ENCODE measurements around the gene NCMAP. TPM values are rescaled to one million over a fixed set of nuclear protein-coding genes. Genes with fewer than 3 reads are reported as not detected.
A peak's percentile ranks its signal among the peaks of the same experiment; 100 is the strongest.

Gene NCMAP
- total RNA-seq, 2 experiments from 2014 or later = not detected

DNA sequence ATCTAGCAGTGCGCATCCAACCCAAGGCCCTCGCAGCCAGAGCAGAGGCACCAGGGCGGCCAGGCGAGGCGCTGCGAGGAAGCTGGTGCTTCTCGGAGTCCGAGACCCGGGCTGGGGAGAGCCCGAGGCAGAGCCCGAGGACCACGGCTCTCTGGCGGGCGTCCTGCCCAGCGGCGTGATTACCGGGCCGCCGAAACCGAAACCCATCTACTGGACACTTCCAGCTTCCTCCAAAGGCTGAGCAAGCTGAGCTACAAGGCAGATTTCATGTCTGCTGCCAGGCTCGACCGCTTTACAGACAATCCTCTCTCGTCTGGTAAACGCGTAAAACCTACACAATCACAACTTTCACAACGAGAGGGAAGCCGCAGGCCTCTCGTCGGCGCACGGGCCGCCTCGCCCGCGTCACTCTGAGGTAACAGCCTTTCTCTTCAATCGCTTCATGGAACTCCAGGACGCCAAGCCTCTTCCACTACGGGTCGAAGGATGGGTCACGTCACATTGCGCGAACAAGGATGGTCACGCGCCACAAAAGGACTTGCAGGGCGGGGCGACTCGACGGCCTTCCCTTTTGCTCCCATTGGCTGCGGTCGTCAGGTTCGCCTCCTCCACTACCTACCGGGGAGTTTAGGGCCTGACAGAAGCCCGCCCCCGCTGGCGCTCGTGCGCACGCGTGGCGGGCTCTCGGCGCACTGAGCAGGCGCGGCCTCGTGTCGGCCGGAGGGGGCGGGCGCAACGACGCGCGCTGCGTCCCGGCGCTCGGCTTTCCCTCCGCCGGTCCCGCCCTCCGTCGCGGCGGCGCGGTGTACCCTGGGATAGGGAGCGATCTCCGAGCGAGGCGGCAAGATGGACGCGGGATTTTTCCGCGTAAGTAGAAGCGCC, 86.8 kb downstream of the NCMAP start, which contains the start of gene SRRM1:
TSS of gene SRRM1 (plus strand) at position 822 of the 882 bp plus-strand sequence. CDS start at position 847, 25 bp downstream.
- ChIA-PET POLR2A (interaction anchor here (0.9 to 3.6 kb wide), 24 partner anchors 11 to 950 kb away, joined by 3 to 21 read pairs (median 4); partner anchors contain the start of genes CLIC4, NIPAL3, RCAN3 and SRSF10), CTCF (interaction anchor here (0.6 to 2.9 kb wide), 11 partner anchors 11 to 590 kb away, joined by 3 to 17 read pairs (median 4); partner anchors contain the start of genes NIPAL3 and SYF2)
- Mint-ChIP-seq H3K4me1 (peaks cover 48% of the 10 kb centered on the region), H3K4me3 (peak within 1 kb of the TSS; percentile 88), H3K27me3 (peaks cover under 1% of the 10 kb centered on the region), H3K9me3 (no peaks in the 10 kb centered on the region), H3K27ac (peak within 1 kb of the TSS; percentile 96), H3K36me3 (ENCODE audit: low read depth) (peaks cover 36% of the 10 kb centered on the region)
- peak; percentile 99 for DNase-seq

DNA sequence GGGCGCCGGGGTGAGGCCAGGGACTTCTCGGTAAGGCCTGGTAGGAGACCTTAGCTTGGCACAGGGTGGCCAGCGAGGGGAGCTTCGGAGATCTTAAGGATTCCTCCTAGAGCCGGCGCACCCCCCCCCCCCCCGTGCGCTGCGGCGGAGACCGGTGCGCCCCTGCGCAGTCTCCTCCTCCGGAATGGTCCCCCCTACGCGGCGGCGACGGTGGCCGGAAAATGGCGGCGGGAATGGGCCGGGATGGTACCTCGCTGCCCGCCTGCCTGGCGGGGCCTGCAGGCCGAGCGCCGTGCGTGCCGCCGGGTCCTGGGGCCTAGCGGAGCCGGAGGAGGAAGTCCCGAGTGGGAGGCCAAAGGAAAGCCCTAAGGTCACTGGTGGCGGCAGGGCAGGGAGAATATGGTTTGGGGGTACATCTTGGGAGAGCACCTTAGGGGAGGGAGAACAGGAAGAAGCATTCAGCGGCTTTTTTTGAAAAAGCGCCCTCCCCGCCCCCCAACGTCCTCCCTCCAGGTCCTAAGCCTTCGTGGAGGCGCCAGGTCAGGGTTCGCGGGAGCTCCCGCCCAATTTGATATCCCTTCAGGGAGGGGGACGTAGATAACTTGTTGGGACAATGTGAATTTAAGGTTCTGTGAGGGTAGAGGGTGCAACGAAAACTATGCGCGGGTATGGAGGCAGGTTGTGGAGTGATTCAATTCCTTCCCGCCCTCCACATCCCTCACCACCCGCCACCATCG, 87.6 kb downstream of the NCMAP start:
- CTCF ChIA-PET = interaction anchor here (0.6 to 1.6 kb wide), 2 partner anchors 117 to 259 kb away, joined by 3 to 4 read pairs; no protein-coding TSS in a partner anchor
- POLR2A ChIA-PET = interaction anchor here (0.9 to 3.6 kb wide), 14 partner anchors 10 to 951 kb away, joined by 3 to 21 read pairs (median 4); partner anchors contain the start of genes CLIC4, RCAN3 and SYF2
- DNase-seq = peak; percentile 41

DNA sequence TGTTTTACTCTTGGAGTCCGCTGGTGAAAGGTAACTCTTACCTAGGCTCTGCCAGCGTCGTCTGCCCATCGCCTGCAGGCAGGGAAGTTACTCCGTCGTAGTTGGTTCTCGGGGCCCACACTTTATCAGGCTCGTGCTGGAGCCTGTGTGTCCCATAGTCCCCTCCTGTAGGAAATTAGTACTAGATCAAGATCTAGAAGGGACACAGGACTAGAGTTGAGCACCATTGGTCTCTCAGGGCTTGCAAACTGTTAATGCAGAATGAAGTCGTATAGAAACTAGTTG, 88.2 kb downstream of the NCMAP start:
- H3K36me3 Mint-ChIP-seq (ENCODE audit: low read depth) = peaks cover 50% of the 10 kb centered on the region
- no peak for DNase-seq
- POLR2A ChIA-PET = interaction anchor here (1.0 to 3.6 kb wide), 5 partner anchors 10 to 588 kb away, joined by 3 to 21 read pairs (median 8); partner anchors contain the start of genes CLIC4, RCAN3 and SYF2
- peak overlapping the region; percentile 69 for H3K27ac Mint-ChIP-seq
- H3K4me3 Mint-ChIP-seq = peak overlapping the region; percentile 88
- CTCF ChIA-PET = no interaction called here
- H3K27me3 Mint-ChIP-seq = no peaks in the 10 kb centered on the region
- no peaks in the 10 kb centered on the region for H3K9me3 Mint-ChIP-seq
- peaks cover 58% of the 10 kb centered on the region for H3K4me1 Mint-ChIP-seq

More for the DNA sequence above, 87.6 kb downstream of the NCMAP start:
- peaks cover 45% of the 10 kb centered on the region for H3K36me3 Mint-ChIP-seq (ENCODE audit: low read depth)
- peaks cover 53% of the 10 kb centered on the region for H3K4me1 Mint-ChIP-seq
- no peaks in the 10 kb centered on the region for H3K27me3 Mint-ChIP-seq
- H3K4me3 Mint-ChIP-seq = peak overlapping the region; percentile 88
- H3K27ac Mint-ChIP-seq = peak overlapping the region; percentile 74
- H3K9me3 Mint-ChIP-seq = no peaks in the 10 kb centered on the region

DNA sequence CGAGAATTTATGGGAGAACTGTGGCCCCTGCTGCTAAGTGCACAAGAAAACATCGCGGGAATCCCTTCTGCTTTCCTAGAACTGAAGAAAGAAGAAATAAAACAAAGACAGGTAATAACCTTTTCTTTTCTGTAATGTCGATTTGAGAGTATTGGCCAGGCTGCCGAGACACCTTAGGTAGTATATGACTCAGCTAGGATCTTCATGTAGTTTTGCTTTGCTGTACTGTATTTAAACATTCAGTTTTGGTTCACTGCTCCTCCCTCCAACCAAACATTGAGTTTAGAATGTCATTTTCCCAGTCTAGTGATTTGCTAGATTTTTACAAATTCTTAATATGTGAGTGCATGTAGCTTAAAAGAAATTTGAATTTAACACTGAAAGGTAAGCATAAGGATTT, 93.0 kb downstream of the NCMAP start:
- H3K27me3 Mint-ChIP-seq = no peaks in the 10 kb centered on the region
- peaks cover 59% of the 10 kb centered on the region for H3K4me1 Mint-ChIP-seq
- POLR2A ChIA-PET = interaction anchor here (1.6 kb wide), 1 partner anchor 25 kb away, joined by 4 read pairs; no protein-coding TSS in a partner anchor
- no peaks in the 10 kb centered on the region for H3K9me3 Mint-ChIP-seq
- no peak overlapping the region for H3K4me3 Mint-ChIP-seq
- CTCF ChIA-PET = interaction anchor here (0.8 to 1.0 kb wide), 2 partner anchors 37 to 183 kb away, joined by 3 read pairs; no protein-coding TSS in a partner anchor
- H3K36me3 Mint-ChIP-seq (ENCODE audit: low read depth) = peaks cover 90% of the 10 kb centered on the region
- H3K27ac Mint-ChIP-seq = peak overlapping the region; percentile 52
- no peak for DNase-seq

DNA sequence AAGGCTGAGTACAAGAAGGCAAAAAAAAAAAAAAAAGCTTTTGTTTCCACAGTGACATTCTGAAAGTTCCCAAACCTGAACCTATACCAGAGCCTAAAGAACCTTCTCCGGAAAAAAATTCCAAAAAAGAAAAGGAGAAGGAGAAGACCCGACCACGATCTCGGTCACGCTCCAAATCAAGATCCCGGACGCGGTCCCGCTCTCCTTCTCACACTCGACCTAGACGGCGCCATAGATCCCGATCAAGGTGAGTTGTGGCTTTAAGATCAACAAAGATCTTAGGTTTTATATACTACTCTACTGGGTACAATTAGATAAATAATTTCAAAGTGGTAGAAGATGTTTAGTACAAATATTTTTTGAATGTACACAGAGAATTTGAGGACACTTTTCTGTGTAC, 96.5 kb downstream of the NCMAP start:
- no peaks in the 10 kb centered on the region for H3K27me3 Mint-ChIP-seq
- ChIA-PET CTCF (interaction anchor here (1.0 kb wide), 1 partner anchor 184 kb away, joined by 6 read pairs; no protein-coding TSS in a partner anchor), POLR2A (no interaction called here)
- H3K4me3 Mint-ChIP-seq = no peak overlapping the region
- H3K4me1 Mint-ChIP-seq = peaks cover 39% of the 10 kb centered on the region
- peaks cover 90% of the 10 kb centered on the region for H3K36me3 Mint-ChIP-seq (ENCODE audit: low read depth)
- H3K9me3 Mint-ChIP-seq = no peaks in the 10 kb centered on the region
- H3K27ac Mint-ChIP-seq = no peak overlapping the region
- no peak for DNase-seq

DNA sequence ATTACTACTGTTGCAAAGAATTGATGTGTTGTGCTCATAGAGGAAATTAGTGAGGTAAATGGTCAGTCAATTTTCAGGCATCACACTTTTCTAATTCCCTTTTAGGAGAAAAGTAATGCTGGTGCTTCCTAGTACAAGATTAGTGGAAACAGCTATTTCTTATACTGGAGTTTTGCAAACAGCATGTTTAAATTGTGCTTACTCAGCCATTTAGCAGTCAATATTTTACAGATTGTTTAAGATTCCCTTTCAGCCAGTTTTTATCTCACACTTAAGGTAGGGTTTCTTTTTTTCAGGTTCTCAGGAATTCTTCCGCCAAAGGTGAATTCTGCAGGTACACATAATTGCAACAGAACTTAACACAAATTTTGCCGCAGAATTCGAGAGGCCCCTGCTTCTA, 98.1 kb downstream of the NCMAP start:
- POLR2A ChIA-PET = interaction anchor here (0.9 to 1.4 kb wide), 2 partner anchors 10 to 17 kb away, joined by 3 to 4 read pairs; partner anchors contain the start of gene SRRM1
- Mint-ChIP-seq H3K27me3 (no peaks in the 10 kb centered on the region), H3K36me3 (ENCODE audit: low read depth) (peaks cover 83% of the 10 kb centered on the region), H3K9me3 (no peaks in the 10 kb centered on the region), H3K4me1 (peaks cover 34% of the 10 kb centered on the region), H3K27ac (no peak overlapping the region), H3K4me3 (no peak overlapping the region)
- CTCF ChIA-PET = interaction anchor here (0.9 to 1.1 kb wide), 2 partner anchors 11 to 177 kb away, joined by 3 to 4 read pairs; no protein-coding TSS in a partner anchor
- DNase-seq = no peak

DNA sequence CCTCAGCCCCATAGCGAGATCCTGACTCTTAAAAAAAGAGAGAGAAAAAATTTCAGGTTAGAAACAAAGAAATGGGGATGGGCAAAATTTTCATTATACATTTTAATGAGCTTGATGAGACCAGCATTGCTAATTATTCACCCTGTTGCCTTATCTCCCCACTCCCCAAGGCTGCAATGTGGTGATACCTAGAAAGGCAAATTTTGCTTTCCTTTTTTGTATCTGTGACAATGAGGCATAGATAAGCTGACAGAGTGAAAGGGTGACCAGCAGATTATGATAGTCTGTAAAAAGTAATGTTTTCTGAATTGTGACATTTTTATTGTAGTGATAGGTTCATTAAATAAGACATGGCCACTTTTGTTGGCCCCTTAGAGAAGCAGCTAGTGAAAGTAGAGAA, 100.2 kb downstream of the NCMAP start:
- peak overlapping the region; percentile 24 for H3K27ac Mint-ChIP-seq
- ChIA-PET POLR2A (interaction anchor here (0.6 to 1.4 kb wide), 3 partner anchors 9 to 391 kb away, joined by 3 to 8 read pairs (median 3); no protein-coding TSS in a partner anchor), CTCF (interaction anchor here (1.3 kb wide), 1 partner anchor 180 kb away, joined by 3 read pairs; no protein-coding TSS in a partner anchor)
- H3K4me1 Mint-ChIP-seq = peaks cover 31% of the 10 kb centered on the region
- no peaks in the 10 kb centered on the region for H3K9me3 Mint-ChIP-seq
- DNase-seq = no peak
- H3K4me3 Mint-ChIP-seq = no peak overlapping the region
- H3K27me3 Mint-ChIP-seq = no peaks in the 10 kb centered on the region
- peaks cover 81% of the 10 kb centered on the region for H3K36me3 Mint-ChIP-seq (ENCODE audit: low read depth)

DNA sequence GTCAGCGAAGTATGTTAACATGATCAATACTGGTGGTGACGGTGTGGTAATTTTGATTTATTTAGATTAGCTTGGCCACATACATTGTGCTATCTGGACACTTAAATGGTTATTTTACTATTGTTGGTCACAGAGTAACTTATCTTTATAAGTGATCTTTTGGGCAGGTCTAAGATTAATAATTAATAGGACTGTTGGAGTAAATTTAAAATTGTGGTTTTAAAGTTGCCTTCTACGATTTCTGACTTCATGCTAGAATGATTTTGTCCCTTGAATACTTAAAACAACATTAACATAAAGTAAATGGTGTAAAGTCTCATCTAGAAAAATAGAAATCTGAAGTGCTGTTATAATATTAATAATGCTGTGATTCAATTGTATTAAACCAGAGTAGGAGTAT, 101.9 kb downstream of the NCMAP start:
- H3K9me3 Mint-ChIP-seq = no peaks in the 10 kb centered on the region
- no peak overlapping the region for H3K4me3 Mint-ChIP-seq
- no peaks in the 10 kb centered on the region for H3K27me3 Mint-ChIP-seq
- H3K4me1 Mint-ChIP-seq = peaks cover 30% of the 10 kb centered on the region
- H3K36me3 Mint-ChIP-seq (ENCODE audit: low read depth) = peaks cover 79% of the 10 kb centered on the region
- no peak for DNase-seq
- ChIA-PET POLR2A (no interaction called here), CTCF (interaction anchor here (0.7 to 1.0 kb wide), 2 partner anchors 30 to 486 kb away, joined by 3 read pairs; no protein-coding TSS in a partner anchor)
- H3K27ac Mint-ChIP-seq = no peak overlapping the region

Other genes starting within 250 kb of the NCMAP start
- gene GRHL3, start 236.7 kb upstream of the NCMAP start, total RNA-seq = under 1 TPM in 1 of 2 experiments, not detected in 1; 0.10 TPM
- gene STPG1, start 142.3 kb upstream of the NCMAP start, total RNA-seq = 1 to 10 TPM; 9.1 to 9.5 TPM
- gene NIPAL3, start 140.3 kb upstream of the NCMAP start, total RNA-seq = 10 to 100 TPM; 51.8 to 53.5 TPM
- 10 to 100 TPM; 59.3 to 62.6 TPM for gene RCAN3, start 53.3 kb upstream of the NCMAP start, total RNA-seq
- gene SRRM1, start 87.2 kb downstream of the NCMAP start, total RNA-seq = 100 to 1,000 TPM; 172 to 183 TPM
- gene CLIC4, start 189.4 kb downstream of the NCMAP start, total RNA-seq = 10 to 100 TPM; 28.9 to 30.6 TPM